GM06990 (cell line): Measurements from ENCODE around the gene CSMD2.

Experiments used
- DNase-seq: peaks from one replicate; pipeline ENCODE4 v3.0.0-alpha.2; 2011; ENCODE audit not compliant: insufficient read length; ENCODE audit errors: extremely low read depth
- H3K27me3 ChIP-seq: replicated peaks from 2 replicates; pipeline ENCODE4 v1.6.0; 2011; ENCODE audit warnings: low read length; ENCODE audit not compliant: control insufficient read depth, insufficient read depth
- H3K36me3 ChIP-seq: 2 replicates; pipeline ENCODE4 v1.5.1; 2011; ENCODE audit warnings: low read length; ENCODE audit not compliant: control insufficient read depth, insufficient read depth
- H3K4me3 ChIP-seq: replicated peaks from 2 replicates; pipeline ENCODE4 v1.5.1; 2011; ENCODE audit warnings: low read depth, mild to moderate bottlenecking, control low read depth, low read length
- CTCF ChIP-seq: IDR thresholded peaks from 2 replicates; pipeline ENCODE4 v1.5.1; 2011; ENCODE audit warnings: low read length, control low read depth, mild to moderate bottlenecking, inconsistent platforms; ENCODE audit not compliant: insufficient read depth, poor library complexity, severe bottlenecking

Gene CSMD2

GRCh38 chr1:33928251-33928650, 236.8 kb downstream of the CSMD2 start:
- no peak for TF ChIP-seq CTCF

GRCh38 chr1:33927721-33928120, 237.3 kb downstream of the CSMD2 start:
- H3K27me3 ChIP-seq = no peaks in the 10 kb centered on the region
- no peak for TF ChIP-seq CTCF
- no peak for DNase-seq
- no peak overlapping the region for H3K4me3 ChIP-seq
- no peaks in the 10 kb centered on the region for H3K36me3 ChIP-seq

More at GRCh38 chr1:33928251-33928650, 236.8 kb downstream of the CSMD2 start:
- no peak for DNase-seq
- no peak overlapping the region for H3K4me3 ChIP-seq
- no peaks in the 10 kb centered on the region for H3K27me3 ChIP-seq
- no peaks in the 10 kb centered on the region for H3K36me3 ChIP-seq

GRCh38 chr1:33925586-33925985, 239.4 kb downstream of the CSMD2 start:
- H3K4me3 ChIP-seq = no peak overlapping the region
- no peaks in the 10 kb centered on the region for H3K36me3 ChIP-seq
- DNase-seq = no peak
- no peaks in the 10 kb centered on the region; the same call in 1 of the 2 replicates for H3K27me3 ChIP-seq
- no peak for TF ChIP-seq CTCF

GRCh38 chr1:33921281-33921680, 243.7 kb downstream of the CSMD2 start:
- no peak for TF ChIP-seq CTCF
- Histone ChIP-seq H3K36me3 (no peaks in the 10 kb centered on the region), H3K4me3 (no peak overlapping the region), H3K27me3 (no peaks in the 10 kb centered on the region; the same call in 1 of the 2 replicates)
- no peak for DNase-seq

- DNase-seq = no peak
- Histone ChIP-seq H3K36me3 (no peaks in the 10 kb centered on the region), H3K27me3 (no peaks in the 10 kb centered on the region; the same call in 1 of the 2 replicates), H3K4me3 (no peak overlapping the region)
- no peak for TF ChIP-seq CTCF
Measured at GRCh38 chr1:33918368-33918767, 246.7 kb downstream of the CSMD2 start.

- Histone ChIP-seq H3K4me3 (no peak overlapping the region), H3K36me3 (no peaks in the 10 kb centered on the region), H3K27me3 (no peaks in the 10 kb centered on the region; the same call in 1 of the 2 replicates)
- DNase-seq = no peak
- no peak for TF ChIP-seq CTCF
Measured at GRCh38 chr1:33916786-33917185, 248.2 kb downstream of the CSMD2 start.
